ENCODE data around the gene TRA2A. TPM values are rescaled to one million over a fixed set of nuclear protein-coding genes. Genes with fewer than 3 reads are reported as not detected.

Gene TRA2A
- total and polyA plus RNA-seq, 10 of the 15 experiments (the other 5 are each of a cell fraction or from before 2014, with no cell fraction given), result 25.0 to 224 (median 91.3) TPM

DNA sequence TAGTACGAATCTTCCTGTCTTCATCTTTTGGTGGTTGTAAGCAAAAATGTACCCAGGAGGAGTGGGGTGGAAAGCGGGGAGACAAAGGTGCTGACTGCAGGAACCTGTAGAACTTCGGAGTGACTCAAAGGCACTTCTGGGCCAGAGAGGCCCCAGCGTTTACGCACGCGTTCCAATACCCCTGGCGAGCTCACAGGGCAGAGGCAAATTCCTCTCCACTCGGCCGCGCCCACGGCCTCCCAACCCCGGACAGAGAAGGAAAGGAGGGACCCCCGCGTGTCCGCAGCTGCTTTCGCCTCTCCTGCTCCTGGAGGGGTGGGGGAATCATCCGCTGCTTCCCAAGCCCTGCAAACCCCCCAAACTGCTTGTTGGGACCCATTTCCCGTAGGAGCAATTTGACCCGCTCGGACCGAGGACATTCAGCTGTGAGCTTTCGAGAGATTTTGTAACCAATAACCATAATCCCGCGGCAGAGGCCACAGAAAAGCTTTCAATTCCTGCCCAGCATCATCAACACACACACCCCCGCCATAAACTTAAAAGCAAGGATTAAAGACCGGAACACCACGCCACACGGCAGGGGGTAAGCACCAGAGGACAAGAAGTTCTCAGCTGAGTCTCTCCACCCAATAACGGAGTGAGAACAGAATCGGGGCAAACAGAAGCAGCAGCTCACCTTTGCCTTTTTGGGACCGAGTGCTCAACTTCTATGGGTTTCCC is 63.8 kb downstream of the TRA2A start:
- BruUV-seq (replicated peaks), result TSS peak; percentile 22
- ChIA-PET POLR2A (interaction anchor here (0.5 to 2.6 kb wide), 11 partner anchors 9 to 1077 kb away, joined by 3 to 14 read pairs (median 4); partner anchors contain the start of gene TRA2A), CTCF (interaction anchor here (0.7 to 2.6 kb wide), 13 partner anchors 10 to 194 kb away, joined by 3 to 25 read pairs (median 4); no protein-coding TSS in a partner anchor), SMC1A (ENCODE audit: uncharacterized antibody, unreplicated experiment) (interaction anchor here (0.8 to 2.3 kb wide), 9 partner anchors 9 to 197 kb away, joined by 3 to 9 read pairs (median 4); partner anchors contain the start of gene CCDC126), RAD21 (ENCODE audit: unreplicated experiment) (interaction anchor here (0.8 to 1.4 kb wide), 7 partner anchors 19 to 110 kb away, joined by 3 to 5 read pairs (median 3); no protein-coding TSS in a partner anchor)
- no peaks in the 10 kb centered on the region for H3K9me3 ChIP-seq (replicated peaks; ENCODE audit: control insufficient read depth, insufficient read depth, low read length)
- peaks cover 10% of the 10 kb centered on the region for H3K4me1 ChIP-seq (ENCODE audit: control insufficient read depth, insufficient read depth, low read length)
- H3K9ac ChIP-seq (ENCODE audit: control insufficient read depth, insufficient read depth, low read length), result peak overlapping the region; percentile 96
- intact Hi-C loops (cut with micrococcal nuclease; ENCODE audit: unreplicated experiment), result no loop called here
- in situ Hi-C loops (cut with MboI), result no loop called here
- FAIRE-seq, result peak; percentile 84
- H3K4me2 ChIP-seq (ENCODE audit: control insufficient read depth, insufficient read depth), result peak overlapping the region; percentile 60
- DNase-seq (ENCODE audit: low read depth, low spot score), result no peak
- peaks cover 91% of the 10 kb centered on the region for H3K79me2 ChIP-seq (ENCODE audit: control insufficient read depth, insufficient read depth, low read length)
- WGBS (ENCODE audit: insufficient coverage, insufficient replicate concordance, low lambda C conversion rate, missing lambda C conversion rate), result under 1% methylated on average over 32 of the region's 32 CpGs
- H3K4me3 ChIP-seq, result peak overlapping the region; percentile 96
- no peaks in the 10 kb centered on the region for H3K36me3 ChIP-seq (ENCODE audit: control insufficient read depth in 2 of 2, insufficient read depth in 2 of 2, low read length in 1 of 2)
- no peaks in the 10 kb centered on the region for H3K27me3 ChIP-seq (replicated peaks in 1 of 2; ENCODE audit: control insufficient read depth in 2 of 2, insufficient read depth in 2 of 2, low read length in 1 of 2)
- H4K20me1 ChIP-seq (ENCODE audit: control insufficient read depth, insufficient read depth), result no peaks in the 10 kb centered on the region
- peak overlapping the region; percentile 26 for H2AFZ ChIP-seq (ENCODE audit: control insufficient read depth, low read depth, low read length)
- peak overlapping the region; percentile 94 for H3K27ac ChIP-seq (ENCODE audit: control insufficient read depth, insufficient read depth)
- peak; percentile 31 for ATAC-seq
- TF ChIP-seq POLR2AphosphoS2 (IDR thresholded peaks at IDR 0.05; ENCODE audit: low read depth, low read length) (no peak), EGR1 (IDR thresholded peaks at IDR 0.05; ENCODE audit: borderline replicate concordance in 1 of 2, low read depth in 2 of 2, low read length in 2 of 2) (peak in 1 of 2 experiments; percentile 66; a peak in 2 of 3 replicates), SRF (IDR thresholded peaks at IDR 0.05; ENCODE audit: low read depth in 2 of 2, low read length in 2 of 2) (0 out of 4 replicates have a peak, but pooled peaks of 1 of the 2 experiments have one; percentile 26), ATF7 (IDR thresholded peaks at IDR 0.05; ENCODE audit: low read depth) (no peak), NRF1 (conservative IDR thresholded peaks at IDR 0.05; ENCODE audit: low read depth, low read length) (no peak), PAX8 (IDR thresholded peaks at IDR 0.05) (no peak), RBBP5 (conservative IDR thresholded peaks at IDR 0.05) (no peak), NFYB (IDR thresholded peaks at IDR 0.05; ENCODE audit: insufficient read depth, low read depth, low read length) (no peak), TCF3 (IDR thresholded peaks at IDR 0.05; ENCODE audit: borderline replicate concordance, insufficient read depth, low read depth, low read length) (no peak), FOXM1 (IDR thresholded peaks at IDR 0.05; ENCODE audit: low read depth, low read length) (no peak), EZH2 (IDR thresholded peaks at IDR 0.05; ENCODE audit: borderline replicate concordance, control insufficient read depth, low read depth, low read length) (no peak), TBL1XR1 (IDR thresholded peaks at IDR 0.05; ENCODE audit: low read depth, low read length) (no peak), TCF7 (IDR thresholded peaks at IDR 0.05; ENCODE audit: borderline replicate concordance) (no peak), RUNX3 (IDR thresholded peaks at IDR 0.05; ENCODE audit: low read length) (peak; percentile 83)
- TF ChIP-seq, protein P1, sequence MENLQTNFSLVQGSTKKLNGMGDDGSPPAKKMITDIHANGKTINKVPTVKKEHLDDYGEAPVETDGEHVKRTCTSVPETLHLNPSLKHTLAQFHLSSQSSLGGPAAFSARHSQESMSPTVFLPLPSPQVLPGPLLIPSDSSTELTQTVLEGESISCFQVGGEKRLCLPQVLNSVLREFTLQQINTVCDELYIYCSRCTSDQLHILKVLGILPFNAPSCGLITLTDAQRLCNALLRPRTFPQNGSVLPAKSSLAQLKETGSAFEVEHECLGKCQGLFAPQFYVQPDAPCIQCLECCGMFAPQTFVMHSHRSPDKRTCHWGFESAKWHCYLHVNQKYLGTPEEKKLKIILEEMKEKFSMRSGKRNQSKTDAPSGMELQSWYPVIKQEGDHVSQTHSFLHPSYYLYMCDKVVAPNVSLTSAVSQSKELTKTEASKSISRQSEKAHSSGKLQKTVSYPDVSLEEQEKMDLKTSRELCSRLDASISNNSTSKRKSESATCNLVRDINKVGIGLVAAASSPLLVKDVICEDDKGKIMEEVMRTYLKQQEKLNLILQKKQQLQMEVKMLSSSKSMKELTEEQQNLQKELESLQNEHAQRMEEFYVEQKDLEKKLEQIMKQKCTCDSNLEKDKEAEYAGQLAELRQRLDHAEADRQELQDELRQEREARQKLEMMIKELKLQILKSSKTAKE (IDR thresholded peaks at IDR 0.05; ENCODE audit: low read depth, poor library complexity, severe bottlenecking), result no peak
- TF ChIP-seq, protein P2, sequence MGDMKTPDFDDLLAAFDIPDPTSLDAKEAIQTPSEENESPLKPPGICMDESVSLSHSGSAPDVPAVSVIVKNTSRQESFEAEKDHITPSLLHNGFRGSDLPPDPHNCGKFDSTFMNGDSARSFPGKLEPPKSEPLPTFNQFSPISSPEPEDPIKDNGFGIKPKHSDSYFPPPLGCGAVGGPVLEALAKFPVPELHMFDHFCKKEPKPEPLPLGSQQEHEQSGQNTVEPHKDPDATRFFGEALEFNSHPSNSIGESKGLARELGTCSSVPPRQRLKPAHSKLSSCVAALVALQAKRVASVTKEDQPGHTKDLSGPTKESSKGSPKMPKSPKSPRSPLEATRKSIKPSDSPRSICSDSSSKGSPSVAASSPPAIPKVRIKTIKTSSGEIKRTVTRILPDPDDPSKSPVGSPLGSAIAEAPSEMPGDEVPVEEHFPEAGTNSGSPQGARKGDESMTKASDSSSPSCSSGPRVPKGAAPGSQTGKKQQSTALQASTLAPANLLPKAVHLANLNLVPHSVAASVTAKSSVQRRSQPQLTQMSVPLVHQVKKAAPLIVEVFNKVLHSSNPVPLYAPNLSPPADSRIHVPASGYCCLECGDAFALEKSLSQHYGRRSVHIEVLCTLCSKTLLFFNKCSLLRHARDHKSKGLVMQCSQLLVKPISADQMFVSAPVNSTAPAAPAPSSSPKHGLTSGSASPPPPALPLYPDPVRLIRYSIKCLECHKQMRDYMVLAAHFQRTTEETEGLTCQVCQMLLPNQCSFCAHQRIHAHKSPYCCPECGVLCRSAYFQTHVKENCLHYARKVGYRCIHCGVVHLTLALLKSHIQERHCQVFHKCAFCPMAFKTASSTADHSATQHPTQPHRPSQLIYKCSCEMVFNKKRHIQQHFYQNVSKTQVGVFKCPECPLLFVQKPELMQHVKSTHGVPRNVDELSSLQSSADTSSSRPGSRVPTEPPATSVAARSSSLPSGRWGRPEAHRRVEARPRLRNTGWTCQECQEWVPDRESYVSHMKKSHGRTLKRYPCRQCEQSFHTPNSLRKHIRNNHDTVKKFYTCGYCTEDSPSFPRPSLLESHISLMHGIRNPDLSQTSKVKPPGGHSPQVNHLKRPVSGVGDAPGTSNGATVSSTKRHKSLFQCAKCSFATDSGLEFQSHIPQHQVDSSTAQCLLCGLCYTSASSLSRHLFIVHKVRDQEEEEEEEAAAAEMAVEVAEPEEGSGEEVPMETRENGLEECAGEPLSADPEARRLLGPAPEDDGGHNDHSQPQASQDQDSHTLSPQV (IDR thresholded peaks at IDR 0.05), result no peak

All from GM12878 (cell line).